ENCODE measurements around the gene GK. TPM values are rescaled to one million over a fixed set of nuclear protein-coding genes. Genes with fewer than 3 reads are reported as not detected.

GK gene
- total and polyA plus RNA-seq, 2 donors (not counting 3 experiments of a cell fraction or from before 2014, with no cell fraction given): 2.7 to 7.6 TPM

DNA sequence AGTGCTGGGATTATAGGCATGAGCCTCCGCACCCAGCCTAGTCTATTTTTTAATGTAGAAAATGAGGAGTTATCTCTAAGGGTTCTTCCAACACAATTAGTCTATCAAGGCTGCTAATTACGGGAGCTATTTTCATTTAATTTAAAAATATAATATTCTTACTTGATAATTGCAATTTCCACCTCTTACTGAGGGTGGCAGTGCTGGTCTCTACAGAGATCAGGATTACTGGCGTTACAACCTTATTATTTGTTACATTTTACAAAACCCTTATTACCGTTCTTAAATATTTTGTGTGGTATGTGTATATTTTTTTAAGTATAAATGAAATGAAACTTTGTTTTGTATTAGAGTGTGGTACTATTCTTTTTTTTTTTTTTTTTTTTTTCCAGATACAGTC, 17.6 kb upstream of the GK start:
- dilution Hi-C loops (cut with MboI; ENCODE audit: extremely low pct_ligation_motif_present, low sequenced_read_pairs): no loop called here
- CTCF ChIA-PET: interaction anchor here (0.6 to 1.8 kb wide), 20 partner anchors 8 to 100 kb away, joined by 3 to 21 read pairs (median 6); no protein-coding TSS in a partner anchor
- Histone ChIP-seq H3K36me3 (ENCODE audit: control insufficient read depth in 2 of 2, extremely low read depth in 1 of 2, insufficient read depth in 2 of 2, low read length in 2 of 2) (no peaks in the 10 kb centered on the region), H3K4me2 (ENCODE audit: insufficient read depth, low read length) (no peak overlapping the region), H3K4me1 (ENCODE audit: control insufficient read depth, extremely low read depth, insufficient read depth, low read length) (no peaks in the 10 kb centered on the region), H3K9ac (replicated peaks; ENCODE audit: extremely low read depth, insufficient read depth, low read length) (no peak overlapping the region), H3K27me3 (ENCODE audit: control insufficient read depth in 2 of 2, insufficient read depth in 2 of 2, low read length in 2 of 2) (no peaks in the 10 kb centered on the region), H4K20me1 (replicated peaks; ENCODE audit: control insufficient read depth, extremely low read depth, insufficient read depth, low read length) (no peaks in the 10 kb centered on the region), H3K79me2 (ENCODE audit: control insufficient read depth, insufficient read depth, low read length) (no peaks in the 10 kb centered on the region), H3K4me3 (replicated peaks in 1 of 3; ENCODE audit: insufficient read depth in 1 of 3, low read depth in 1 of 3, low read length in 3 of 3) (no peak overlapping the region), H3K9me3 (replicated peaks; ENCODE audit: control insufficient read depth, insufficient read depth, low read length) (no peaks in the 10 kb centered on the region), H3K27ac (ENCODE audit: insufficient read depth, low read depth, low read length) (no peak overlapping the region), H2AFZ (ENCODE audit: low read depth, low read length) (no peak overlapping the region), H3K9me1 (replicated peaks; ENCODE audit: control insufficient read depth, extremely low read depth, insufficient read depth, low read length) (no peaks in the 10 kb centered on the region)
- FAIRE-seq (no peak), DNase-seq (ENCODE audit: low read depth, low spot score) (peak; percentile 1)
- POLR2A ChIA-PET: no interaction called here
- no peak for TF ChIP-seq POLR2AphosphoS5 (IDR thresholded peaks at IDR 0.05; ENCODE audit: insufficient read depth, low read depth, low read length)
- TF ChIP-seq FOS (IDR thresholded peaks at IDR 0.05; ENCODE audit: borderline replicate concordance, insufficient read depth, low read length): no peak
- TF ChIP-seq CTCF (IDR thresholded peaks at IDR 0.05; ENCODE audit: extremely low read depth in 1 of 2, insufficient read depth in 1 of 2, low read depth in 1 of 2, low read length in 2 of 2): no peak
- TF ChIP-seq JUN (IDR thresholded peaks at IDR 0.05; ENCODE audit: borderline replicate concordance, insufficient read depth, insufficient read length, low read depth): no peak
- no TSS peak for BruUV-seq (replicated peaks)
- intact Hi-C loops (cut with micrococcal nuclease): loop anchor here (1.0 kb wide), 1 partner anchor 78 kb away; no protein-coding TSS in a partner anchor
